AG09319 (cell line): Measurements from ENCODE around the gene BACE1.

Source experiments
- DNase-seq: peaks from one replicate; pipeline ENCODE4 v3.0.0-alpha.2; 2010; ENCODE audit warnings: low read depth; ENCODE audit errors: extremely low read depth
- TF ChIP-seq, protein P1 (sequence below): IDR thresholded peaks from 2 replicates; pipeline ENCODE4 v1.5.1; 2011; ENCODE audit warnings: low read depth, mild to moderate bottlenecking, inconsistent platforms, low read length, moderate library complexity

The BACE1 gene

DNA sequence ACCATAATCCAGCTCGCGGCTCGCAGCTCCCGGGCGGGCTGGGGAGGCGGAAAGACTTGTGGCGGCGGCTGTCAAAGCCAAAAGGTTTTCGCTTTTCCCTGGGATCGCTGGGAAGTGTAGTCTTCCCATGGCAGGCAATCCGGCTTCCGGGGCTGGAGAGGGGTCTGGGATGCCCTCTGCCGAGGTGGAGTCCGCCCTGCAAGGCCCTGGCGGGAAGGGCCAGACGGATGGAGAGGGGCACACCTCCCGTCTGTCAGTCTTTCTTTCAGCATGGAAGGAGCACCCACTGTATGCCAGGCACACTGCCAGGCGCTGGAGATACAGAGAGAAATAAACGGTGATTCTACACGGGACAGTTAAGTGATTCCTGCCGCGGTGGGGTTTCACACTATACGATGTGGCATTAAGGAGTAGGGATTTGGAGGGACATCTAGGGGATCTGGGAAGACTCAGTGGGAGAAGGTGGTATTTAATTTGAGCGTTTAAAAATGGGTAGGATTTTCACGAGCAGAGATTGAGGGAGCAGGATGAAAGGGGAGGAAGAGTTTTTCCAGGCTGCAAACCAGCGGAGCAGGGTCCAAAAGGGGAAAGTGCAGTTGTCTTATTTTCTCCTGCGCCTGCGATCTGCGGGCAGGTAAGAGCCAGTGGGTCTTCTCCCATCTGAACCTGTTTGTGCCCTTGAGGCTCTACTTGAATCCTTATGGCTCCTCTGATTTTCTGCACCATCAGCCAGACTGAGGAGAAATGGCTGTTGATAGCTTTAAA lies at the start of gene BACE1:
Gene BACE1 (minus strand): TSS at position 60 of the 765 bp plus-strand sequence. CDS start 461 bp downstream, outside the sequence.
- DNase-seq = peak; percentile 56

DNA sequence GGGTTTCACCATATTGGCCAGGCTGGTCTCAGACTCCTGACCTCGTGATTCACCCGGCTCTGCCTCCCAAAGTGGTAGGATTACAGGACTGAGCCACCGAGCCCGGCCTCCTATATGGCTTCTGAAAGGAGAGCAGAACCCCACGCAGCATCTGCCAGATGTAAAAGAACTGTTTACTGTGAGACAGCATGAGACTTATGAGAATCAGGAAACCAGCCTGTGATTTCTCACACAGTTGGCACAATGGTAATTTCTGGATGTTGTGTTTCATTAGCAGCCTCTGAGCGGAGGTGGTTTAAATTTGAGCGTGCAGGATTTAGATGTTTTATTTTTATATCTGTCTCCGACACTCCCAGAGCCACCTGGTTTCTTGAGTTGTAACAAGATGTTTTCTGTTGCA lies 45.4 kb upstream of the BACE1 start:
- no peak for DNase-seq
- TF ChIP-seq, protein P1, sequence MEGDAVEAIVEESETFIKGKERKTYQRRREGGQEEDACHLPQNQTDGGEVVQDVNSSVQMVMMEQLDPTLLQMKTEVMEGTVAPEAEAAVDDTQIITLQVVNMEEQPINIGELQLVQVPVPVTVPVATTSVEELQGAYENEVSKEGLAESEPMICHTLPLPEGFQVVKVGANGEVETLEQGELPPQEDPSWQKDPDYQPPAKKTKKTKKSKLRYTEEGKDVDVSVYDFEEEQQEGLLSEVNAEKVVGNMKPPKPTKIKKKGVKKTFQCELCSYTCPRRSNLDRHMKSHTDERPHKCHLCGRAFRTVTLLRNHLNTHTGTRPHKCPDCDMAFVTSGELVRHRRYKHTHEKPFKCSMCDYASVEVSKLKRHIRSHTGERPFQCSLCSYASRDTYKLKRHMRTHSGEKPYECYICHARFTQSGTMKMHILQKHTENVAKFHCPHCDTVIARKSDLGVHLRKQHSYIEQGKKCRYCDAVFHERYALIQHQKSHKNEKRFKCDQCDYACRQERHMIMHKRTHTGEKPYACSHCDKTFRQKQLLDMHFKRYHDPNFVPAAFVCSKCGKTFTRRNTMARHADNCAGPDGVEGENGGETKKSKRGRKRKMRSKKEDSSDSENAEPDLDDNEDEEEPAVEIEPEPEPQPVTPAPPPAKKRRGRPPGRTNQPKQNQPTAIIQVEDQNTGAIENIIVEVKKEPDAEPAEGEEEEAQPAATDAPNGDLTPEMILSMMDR = no peak

More for the DNA sequence above, at the start of gene BACE1:
- TF ChIP-seq, protein P1 = peak; percentile 75

DNA sequence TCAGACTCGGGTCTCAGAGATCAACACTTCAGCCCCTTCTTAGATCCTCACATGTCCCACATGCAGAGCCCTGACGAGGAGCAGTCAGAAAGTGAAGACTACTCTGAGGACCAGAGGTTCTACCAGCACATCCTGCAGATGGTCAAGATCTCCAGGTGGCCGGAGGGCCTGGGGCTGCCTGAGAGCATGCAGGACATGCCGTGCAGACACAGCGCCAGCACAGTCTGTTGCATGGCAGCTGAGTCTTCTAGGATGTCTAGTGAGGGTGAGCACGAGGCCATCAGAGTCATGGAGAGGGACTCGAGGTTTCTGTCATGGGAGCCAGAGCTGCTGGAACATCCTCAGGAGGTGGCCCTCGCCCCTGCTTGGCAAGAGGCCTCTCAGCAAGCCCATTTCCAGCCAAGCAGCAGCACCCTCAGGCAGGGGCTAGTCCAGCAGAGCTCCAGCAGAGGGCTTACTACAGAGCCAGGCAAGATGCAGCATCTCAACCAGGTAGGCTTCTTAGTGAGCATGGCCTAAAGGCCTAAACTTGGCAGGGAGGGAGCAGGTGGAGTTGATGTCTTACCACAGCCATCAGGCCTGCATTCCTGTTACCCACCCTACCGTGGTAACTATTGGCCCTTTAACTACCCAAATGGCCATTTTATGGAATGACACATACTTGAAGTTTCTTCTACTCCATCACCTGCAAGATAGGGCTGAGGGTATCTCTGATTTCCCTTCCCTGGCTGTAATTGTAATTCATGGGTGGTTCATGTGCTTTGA lies 40.3 kb upstream of the BACE1 start:
- TF ChIP-seq, protein P1 = no peak
- no peak for DNase-seq

- TF ChIP-seq, protein P1 = no peak
- no peak for DNase-seq
These were observed 38.5 kb upstream of the BACE1 start for GRCh38 chr11:117354550-117354949.

- TF ChIP-seq, protein P1 = no peak
- DNase-seq = no peak
These were observed 29.0 kb upstream of the BACE1 start for GRCh38 chr11:117345039-117345438.

DNA sequence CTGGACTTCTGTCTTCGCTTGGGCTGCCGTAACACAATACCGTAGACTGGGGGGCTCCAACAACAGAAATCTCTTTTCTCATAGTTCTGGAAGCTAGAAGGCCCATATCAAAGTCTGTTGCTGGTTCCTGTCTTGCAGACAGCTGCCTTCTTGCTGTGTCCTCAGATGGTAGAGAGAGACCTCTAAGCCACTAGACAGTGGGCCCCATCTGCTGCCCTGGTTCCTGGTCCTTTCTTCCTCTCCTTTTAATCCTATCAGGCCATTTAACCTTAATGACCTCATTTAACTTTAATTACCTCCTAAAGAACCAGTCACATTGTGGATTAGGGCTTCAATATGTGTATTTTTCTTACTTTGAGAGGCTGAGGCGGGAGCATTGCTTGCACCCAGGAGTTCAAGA lies 21.0 kb upstream of the BACE1 start:
- no peak for DNase-seq
- TF ChIP-seq, protein P1 = no peak

DNA sequence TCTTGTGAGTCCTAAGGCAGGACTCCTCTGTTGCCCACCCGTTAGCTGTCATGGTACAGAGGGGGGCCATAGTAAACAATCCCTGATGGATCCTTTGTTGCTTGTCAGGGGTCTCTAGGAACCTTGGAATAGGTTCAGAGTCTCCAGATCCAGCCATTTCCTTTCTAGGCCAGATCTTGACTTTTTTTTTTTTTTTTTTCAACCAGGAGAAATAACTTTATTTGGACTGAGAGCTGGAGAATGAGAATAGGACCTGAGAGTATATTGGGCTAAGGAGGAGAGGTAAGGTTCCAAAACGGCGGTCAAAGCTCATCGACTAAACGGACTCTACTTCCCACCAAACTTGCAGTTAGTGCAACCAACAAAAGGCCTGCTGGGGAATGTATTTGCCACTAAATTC lies 19.3 kb upstream of the BACE1 start:
- no peak for DNase-seq
- TF ChIP-seq, protein P1 = no peak
